SIG-M5 (cell line): Measurements from ENCODE around the gene FGFRL1.

Source experiments
- DNase-seq: peaks from one replicate; lab custom pipeline; 2025; lab: John Stamatoyannopoulos, UW

FGFRL1 gene

GRCh38 chr4:1011022-1011665 lies at the start of gene FGFRL1:
Gene FGFRL1, plus strand, starts transcription at chr4:1011626. Its CDS starts 860 bp downstream, at chr4:1012486.
- DNase-seq = no peak

- DNase-seq = no peak
Measured at GRCh38 chr4:962231-963208, 48.9 kb upstream of the FGFRL1 start.

- no peak for DNase-seq
Measured at GRCh38 chr4:963276-964225, 47.9 kb upstream of the FGFRL1 start.

GRCh38 chr4:964346-965025 lies 46.9 kb upstream of the FGFRL1 start:
- no peak for DNase-seq

GRCh38 chr4:965048-965765 lies 46.2 kb upstream of the FGFRL1 start:
- DNase-seq = no peak

GRCh38 chr4:965766-966134 lies 45.7 kb upstream of the FGFRL1 start:
- DNase-seq = no peak

- DNase-seq = no peak
Measured at GRCh38 chr4:966266-967112, 44.9 kb upstream of the FGFRL1 start.

GRCh38 chr4:967113-968104 lies 44.0 kb upstream of the FGFRL1 start:
- no peak for DNase-seq

- no peak for DNase-seq
Measured at GRCh38 chr4:968221-968620, 43.2 kb upstream of the FGFRL1 start.

- no peak for DNase-seq
Measured at GRCh38 chr4:968621-969394, 42.6 kb upstream of the FGFRL1 start.

GRCh38 chr4:970046-970745 lies 41.2 kb upstream of the FGFRL1 start:
- no peak for DNase-seq

- DNase-seq = no peak
Measured at GRCh38 chr4:970854-971520, 40.4 kb upstream of the FGFRL1 start.

GRCh38 chr4:971666-972500 lies 39.5 kb upstream of the FGFRL1 start:
- DNase-seq = no peak

GRCh38 chr4:972651-973424 lies 38.6 kb upstream of the FGFRL1 start:
- DNase-seq = no peak
